ENCODE results near the gene TSEN15.
"Not testable (repeated sequence)": the region's sequence is repeated elsewhere in the genome, so short reads cannot be mapped to it uniquely, and the experiment has no call there.

TSEN15 gene

GRCh38 chr1:184053881-184054280 is 2.4 kb downstream of the TSEN15 start:
- DNase-seq (ENCODE audit: low read depth in 2 of 2) = no peak

GRCh38 chr1:184056921-184057555 is 5.5 kb downstream of the TSEN15 start:
- DNase-seq (ENCODE audit: low read depth in 2 of 2) = no peak

- DNase-seq (ENCODE audit: low read depth in 2 of 2) = no peak
These were observed 8.4 kb downstream of the TSEN15 start for GRCh38 chr1:184059887-184060286.

- DNase-seq (ENCODE audit: low read depth in 2 of 2) = no peak
These were observed 8.8 kb downstream of the TSEN15 start for GRCh38 chr1:184060316-184060715.

GRCh38 chr1:184061396-184062003 is 10.0 kb downstream of the TSEN15 start:
- no peak for DNase-seq (ENCODE audit: low read depth in 2 of 2)

GRCh38 chr1:184062640-184063286 is 11.2 kb downstream of the TSEN15 start:
- no peak for DNase-seq (ENCODE audit: low read depth in 2 of 2)

GRCh38 chr1:184065559-184065958 is 14.0 kb downstream of the TSEN15 start:
- no peak for DNase-seq (ENCODE audit: low read depth in 2 of 2)

GRCh38 chr1:184068354-184068753 is 16.8 kb downstream of the TSEN15 start:
- no peak for DNase-seq (ENCODE audit: low read depth in 2 of 2)

- DNase-seq (ENCODE audit: low read depth in 2 of 2) = no peak
These were observed 18.1 kb downstream of the TSEN15 start for GRCh38 chr1:184069675-184070074.

- DNase-seq (ENCODE audit: low read depth in 2 of 2) = no peak
These were observed 20.8 kb downstream of the TSEN15 start for GRCh38 chr1:184072376-184072775.

GRCh38 chr1:184074383-184074782 is 22.9 kb downstream of the TSEN15 start:
- no peak for DNase-seq (ENCODE audit: low read depth in 2 of 2)

GRCh38 chr1:184075055-184076029 is 23.8 kb downstream of the TSEN15 start:
- DNase-seq (ENCODE audit: low read depth in 2 of 2) = no peak

- no peak for DNase-seq (ENCODE audit: low read depth in 2 of 2)
These were observed 27.2 kb downstream of the TSEN15 start for GRCh38 chr1:184078564-184079249.

- DNase-seq (ENCODE audit: low read depth in 2 of 2) = no peak
These were observed 28.8 kb downstream of the TSEN15 start for GRCh38 chr1:184080309-184080708.

GRCh38 chr1:184082541-184083415 is 31.2 kb downstream of the TSEN15 start:
- no peak for DNase-seq (ENCODE audit: low read depth in 2 of 2)

GRCh38 chr1:184085667-184086066 is 34.1 kb downstream of the TSEN15 start:
- no peak for DNase-seq (ENCODE audit: low read depth in 2 of 2)

GRCh38 chr1:184088037-184088436 is 36.5 kb downstream of the TSEN15 start:
- no peak for DNase-seq (ENCODE audit: low read depth in 2 of 2)

- DNase-seq (ENCODE audit: low read depth in 2 of 2) = no peak
These were observed 41.5 kb downstream of the TSEN15 start for GRCh38 chr1:184093071-184093470.

GRCh38 chr1:184096005-184096404 is 44.5 kb downstream of the TSEN15 start:
- DNase-seq (ENCODE audit: low read depth in 2 of 2) = no peak

GRCh38 chr1:184096580-184096979 is 45.0 kb downstream of the TSEN15 start:
- DNase-seq (ENCODE audit: low read depth in 2 of 2) = not testable (repeated sequence)
